ENCODE measurements around the gene KIF17.
"Not testable (repeated sequence)": the region's sequence is repeated elsewhere in the genome, so short reads cannot be mapped to it uniquely, and the experiment has no call there.

Gene KIF17

GRCh38 chr1:20727746-20728316 is 10.0 kb upstream of the KIF17 start:
- no peak for DNase-seq (ENCODE audit: low read depth in 4 of 4, low spot score in 1 of 4)

GRCh38 chr1:20726932-20727745 is 9.3 kb upstream of the KIF17 start:
- DNase-seq (ENCODE audit: low read depth in 4 of 4, low spot score in 1 of 4) = no peak

- no peak for DNase-seq (ENCODE audit: low read depth in 4 of 4, low spot score in 1 of 4)
Observed at GRCh38 chr1:20726118-20726911, 8.5 kb upstream of the KIF17 start.

- no peak for DNase-seq (ENCODE audit: low read depth in 4 of 4, low spot score in 1 of 4)
Observed at GRCh38 chr1:20725189-20726117, 7.6 kb upstream of the KIF17 start.

- no peak for DNase-seq (ENCODE audit: low read depth in 4 of 4, low spot score in 1 of 4)
Observed at GRCh38 chr1:20724364-20725188, 6.8 kb upstream of the KIF17 start.

- no peak for DNase-seq (ENCODE audit: low read depth in 4 of 4, low spot score in 1 of 4)
Observed at GRCh38 chr1:20723537-20724363, 5.9 kb upstream of the KIF17 start.

GRCh38 chr1:20723159-20723536 is 5.3 kb upstream of the KIF17 start:
- no peak for DNase-seq (ENCODE audit: low read depth in 4 of 4, low spot score in 1 of 4)

- DNase-seq (ENCODE audit: low read depth in 4 of 4, low spot score in 1 of 4) = no peak
Observed at GRCh38 chr1:20721117-20722061, 3.6 kb upstream of the KIF17 start.

GRCh38 chr1:20720631-20721091 is 2.9 kb upstream of the KIF17 start:
- DNase-seq (ENCODE audit: low read depth in 4 of 4, low spot score in 1 of 4) = no peak

GRCh38 chr1:20719871-20720620 is 2.2 kb upstream of the KIF17 start:
- no peak for DNase-seq (ENCODE audit: low read depth in 4 of 4, low spot score in 1 of 4)

GRCh38 chr1:20719261-20719660 is 1.5 kb upstream of the KIF17 start:
- no peak for DNase-seq (ENCODE audit: low read depth in 4 of 4, low spot score in 1 of 4)

GRCh38 chr1:20718343-20718882 is 606 bp upstream of the KIF17 start:
- DNase-seq (ENCODE audit: low read depth in 4 of 4, low spot score in 1 of 4) = not testable (repeated sequence)

GRCh38 chr1:20716232-20716631 is 1.6 kb downstream of the KIF17 start:
- DNase-seq (ENCODE audit: low read depth in 4 of 4, low spot score in 1 of 4) = no peak

- no peak for DNase-seq (ENCODE audit: low read depth in 4 of 4, low spot score in 1 of 4)
Observed at GRCh38 chr1:20715406-20715805, 2.4 kb downstream of the KIF17 start.

- no peak for DNase-seq (ENCODE audit: low read depth in 4 of 4, low spot score in 1 of 4)
Observed at GRCh38 chr1:20713440-20713839, 4.4 kb downstream of the KIF17 start.

GRCh38 chr1:20712215-20712577 is 5.6 kb downstream of the KIF17 start:
- DNase-seq (ENCODE audit: low read depth in 4 of 4, low spot score in 1 of 4) = no peak
